ENCODE measurements around the gene ATXN1. TPM values are rescaled to one million over a fixed set of nuclear protein-coding genes. Genes with fewer than 3 reads are reported as not detected.

The ATXN1 gene
- total RNA-seq, 1 donor from 2014 or later: 64.5 TPM

DNA sequence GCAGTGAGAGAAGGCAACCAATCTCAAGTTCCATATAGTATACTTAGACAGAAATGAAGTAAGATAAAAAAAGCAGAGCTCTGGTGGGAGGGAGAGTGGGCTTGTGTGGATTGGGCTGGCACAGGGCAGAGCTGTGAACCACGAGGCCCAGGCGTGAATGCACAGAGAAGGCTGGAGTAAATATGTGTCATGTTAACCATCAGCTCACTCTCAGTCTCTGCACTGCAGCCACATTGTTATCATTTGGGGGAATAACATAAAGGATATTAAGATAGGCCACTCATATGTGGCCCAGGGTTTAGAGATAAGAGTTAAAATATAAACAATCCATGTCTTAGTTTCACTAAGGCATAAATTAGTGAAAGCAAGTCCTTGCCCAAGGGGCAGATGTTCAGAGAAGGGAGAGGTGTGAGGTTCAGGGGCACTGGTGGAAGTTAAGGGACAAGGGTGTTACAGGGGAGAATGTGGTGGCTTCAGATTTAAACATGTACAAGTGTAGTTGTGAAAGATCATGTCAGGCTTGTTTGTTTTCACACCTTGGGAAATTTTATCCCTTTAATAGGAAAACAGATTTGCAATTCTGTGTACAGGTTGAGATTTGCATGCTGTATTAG lies 508.5 kb downstream of the ATXN1 start:
- Mint-ChIP-seq H3K4me3 (ENCODE audit: unreplicated experiment) (no peak overlapping the region), H3K27ac (ENCODE audit: unreplicated experiment) (no peak overlapping the region), H3K4me1 (ENCODE audit: low read depth) (peaks cover 2% of the 10 kb centered on the region), H3K9me3 (ENCODE audit: low read depth) (no peaks in the 10 kb centered on the region), H3K36me3 (ENCODE audit: low read depth) (peaks cover 8% of the 10 kb centered on the region), H3K27me3 (ENCODE audit: low read depth) (no peaks in the 10 kb centered on the region)
- TF ChIP-seq, protein P1, sequence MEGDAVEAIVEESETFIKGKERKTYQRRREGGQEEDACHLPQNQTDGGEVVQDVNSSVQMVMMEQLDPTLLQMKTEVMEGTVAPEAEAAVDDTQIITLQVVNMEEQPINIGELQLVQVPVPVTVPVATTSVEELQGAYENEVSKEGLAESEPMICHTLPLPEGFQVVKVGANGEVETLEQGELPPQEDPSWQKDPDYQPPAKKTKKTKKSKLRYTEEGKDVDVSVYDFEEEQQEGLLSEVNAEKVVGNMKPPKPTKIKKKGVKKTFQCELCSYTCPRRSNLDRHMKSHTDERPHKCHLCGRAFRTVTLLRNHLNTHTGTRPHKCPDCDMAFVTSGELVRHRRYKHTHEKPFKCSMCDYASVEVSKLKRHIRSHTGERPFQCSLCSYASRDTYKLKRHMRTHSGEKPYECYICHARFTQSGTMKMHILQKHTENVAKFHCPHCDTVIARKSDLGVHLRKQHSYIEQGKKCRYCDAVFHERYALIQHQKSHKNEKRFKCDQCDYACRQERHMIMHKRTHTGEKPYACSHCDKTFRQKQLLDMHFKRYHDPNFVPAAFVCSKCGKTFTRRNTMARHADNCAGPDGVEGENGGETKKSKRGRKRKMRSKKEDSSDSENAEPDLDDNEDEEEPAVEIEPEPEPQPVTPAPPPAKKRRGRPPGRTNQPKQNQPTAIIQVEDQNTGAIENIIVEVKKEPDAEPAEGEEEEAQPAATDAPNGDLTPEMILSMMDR (IDR thresholded peaks at IDR 0.05): no peak
- DNase-seq (ENCODE audit: low spot score): no peak

DNA sequence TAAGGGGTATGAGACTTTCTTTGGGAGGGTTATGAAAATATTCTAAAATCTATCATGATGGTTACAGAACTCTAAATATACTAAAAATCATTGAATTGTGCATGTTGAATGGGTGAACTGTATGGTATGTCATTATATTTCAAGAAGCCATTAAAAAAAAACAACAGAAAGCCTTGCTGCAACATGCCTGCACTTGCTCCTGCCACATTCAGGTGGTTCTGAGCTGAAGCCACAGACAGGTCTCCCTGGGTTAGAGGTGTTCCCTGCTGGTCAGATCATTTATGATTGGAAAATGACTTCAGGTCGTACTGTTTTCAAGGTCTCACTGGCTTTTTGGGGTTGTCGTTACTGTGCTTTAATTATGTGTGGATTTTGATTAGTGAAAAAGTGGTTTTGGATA lies 509.6 kb downstream of the ATXN1 start:
- Mint-ChIP-seq H3K27me3 (ENCODE audit: low read depth) (no peaks in the 10 kb centered on the region), H3K36me3 (ENCODE audit: low read depth) (peaks cover 10% of the 10 kb centered on the region), H3K9me3 (ENCODE audit: low read depth) (no peaks in the 10 kb centered on the region), H3K4me1 (ENCODE audit: low read depth) (no peaks in the 10 kb centered on the region), H3K27ac (ENCODE audit: unreplicated experiment) (no peak overlapping the region), H3K4me3 (ENCODE audit: unreplicated experiment) (no peak overlapping the region)
- TF ChIP-seq, protein P1 (IDR thresholded peaks at IDR 0.05): no peak
- no peak for DNase-seq (ENCODE audit: low spot score)

DNA sequence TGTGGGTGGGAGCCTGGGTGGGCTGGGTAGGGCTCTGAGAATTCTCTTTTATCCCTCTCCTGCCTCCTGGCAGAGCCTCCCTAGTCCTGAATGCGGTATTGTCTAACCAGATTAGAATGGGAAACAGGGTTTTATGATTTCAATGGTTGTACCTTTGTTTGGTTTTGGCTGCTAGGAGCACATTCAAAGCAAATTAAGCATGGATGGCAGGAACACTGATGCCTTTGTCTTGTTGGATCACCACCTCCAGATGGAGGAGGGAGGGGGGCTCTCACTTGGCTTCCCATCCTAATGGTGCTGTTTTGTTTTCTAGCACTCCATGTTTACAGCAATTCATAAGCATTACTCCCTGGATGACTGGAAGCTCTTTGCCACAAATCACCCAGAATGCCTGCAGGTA lies 511.3 kb downstream of the ATXN1 start:
- H3K9me3 Mint-ChIP-seq (ENCODE audit: low read depth): no peaks in the 10 kb centered on the region
- H3K4me3 Mint-ChIP-seq (ENCODE audit: unreplicated experiment): no peak overlapping the region
- H3K4me1 Mint-ChIP-seq (ENCODE audit: low read depth): peaks cover 6% of the 10 kb centered on the region
- TF ChIP-seq, protein P1 (IDR thresholded peaks at IDR 0.05): no peak
- H3K27me3 Mint-ChIP-seq (ENCODE audit: low read depth): no peaks in the 10 kb centered on the region
- DNase-seq (ENCODE audit: low spot score): no peak
- H3K36me3 Mint-ChIP-seq (ENCODE audit: low read depth): peaks cover 15% of the 10 kb centered on the region
- H3K27ac Mint-ChIP-seq (ENCODE audit: unreplicated experiment): no peak overlapping the region

Data from chondrocyte (in vitro differentiated cells).